Spleen (tissue), 7 donors: ENCODE data around the gene TUBA1C.

Source experiments
- POLR2A ChIP-seq, 3 donors: fragments of 450-650 bp; IDR thresholded peaks; one replicate each; pipeline ENCODE4 v1.5.1; 2017; ENCODE audit warnings: antibody characterized with exemption in 3 of 3, mild to moderate bottlenecking in 1 of 3
- POLR2AphosphoS5 ChIP-seq, 3 donors: sonication (generic); formaldehyde crosslinking; IDR thresholded peaks; one replicate each; pipeline ENCODE4 v1.5.1; 2017; ENCODE audit warnings: antibody characterized with exemption in 3 of 3
- TF ChIP-seq, protein P1 (sequence below), 11 experiments: fragments of 200-600 bp in 7 of 11; fragments of 450-650 bp in 4 of 11; sonication (generic) in 4 of 11; IDR thresholded peaks in 8 of 11; conservative IDR thresholded peaks in 3 of 11; 1 replicate in 7 of 11; 2 replicates in 4 of 11; pipeline versions ENCODE4 v1.4.0 to v1.8.0; 2016 to 2021; ENCODE audit warnings: antibody characterized with exemption in 11 of 11, inconsistent platforms in 4 of 11, mild to moderate bottlenecking in 1 of 11
- donor health status: DM: no; HTN: no; CAD: no; lungs with moderate emphysema.
- donor health status: DM: no; HTN: no; CAD: no.
- donor health status: DM: no; HTN: no; CAD: no.

DNA sequence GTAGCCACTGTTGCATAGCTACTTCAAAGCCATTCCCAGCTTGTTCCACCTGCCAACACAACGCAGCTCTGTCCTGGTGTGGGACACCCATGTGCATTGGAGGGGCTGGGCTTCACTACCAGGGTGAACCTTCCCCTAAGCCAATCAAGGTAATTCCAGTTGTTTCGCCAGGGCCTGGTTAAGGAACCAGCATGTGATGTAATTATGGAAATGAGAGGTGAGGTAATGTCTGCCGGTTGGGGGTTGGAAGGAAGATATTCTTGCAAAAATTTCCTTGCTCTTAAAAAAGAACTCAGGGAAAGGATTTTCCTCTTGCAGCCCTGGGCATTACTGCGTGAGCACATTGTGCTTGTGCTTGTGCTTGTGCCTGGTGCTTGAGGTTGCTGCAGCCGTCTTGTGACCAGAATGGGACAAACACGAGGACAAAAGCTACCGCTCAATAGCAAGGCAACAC, 14.9 kb downstream of the TUBA1C start:
- TF ChIP-seq, protein P1, sequence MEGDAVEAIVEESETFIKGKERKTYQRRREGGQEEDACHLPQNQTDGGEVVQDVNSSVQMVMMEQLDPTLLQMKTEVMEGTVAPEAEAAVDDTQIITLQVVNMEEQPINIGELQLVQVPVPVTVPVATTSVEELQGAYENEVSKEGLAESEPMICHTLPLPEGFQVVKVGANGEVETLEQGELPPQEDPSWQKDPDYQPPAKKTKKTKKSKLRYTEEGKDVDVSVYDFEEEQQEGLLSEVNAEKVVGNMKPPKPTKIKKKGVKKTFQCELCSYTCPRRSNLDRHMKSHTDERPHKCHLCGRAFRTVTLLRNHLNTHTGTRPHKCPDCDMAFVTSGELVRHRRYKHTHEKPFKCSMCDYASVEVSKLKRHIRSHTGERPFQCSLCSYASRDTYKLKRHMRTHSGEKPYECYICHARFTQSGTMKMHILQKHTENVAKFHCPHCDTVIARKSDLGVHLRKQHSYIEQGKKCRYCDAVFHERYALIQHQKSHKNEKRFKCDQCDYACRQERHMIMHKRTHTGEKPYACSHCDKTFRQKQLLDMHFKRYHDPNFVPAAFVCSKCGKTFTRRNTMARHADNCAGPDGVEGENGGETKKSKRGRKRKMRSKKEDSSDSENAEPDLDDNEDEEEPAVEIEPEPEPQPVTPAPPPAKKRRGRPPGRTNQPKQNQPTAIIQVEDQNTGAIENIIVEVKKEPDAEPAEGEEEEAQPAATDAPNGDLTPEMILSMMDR (IDR thresholded peaks at IDR 0.05 in 8 of 11, conservative IDR thresholded peaks at IDR 0.05 in 3 of 11), result no peak
- TF ChIP-seq POLR2A (IDR thresholded peaks at IDR 0.05), result no peak
- no peak for TF ChIP-seq POLR2AphosphoS5 (IDR thresholded peaks at IDR 0.05)
